ENCODE measurements around the gene DNAH12. TPM values are rescaled to one million over a fixed set of nuclear protein-coding genes. Genes with fewer than 3 reads are reported as not detected.
A peak's percentile ranks its signal among the peaks of the same experiment; 100 is the strongest.

DNAH12 gene
- total and polyA plus RNA-seq, 8 donors, result 0.23 to 8.2 (median 0.81) TPM; not detected in 4

GRCh38 chr3:57546616-57547015 lies 2.5 kb upstream of the DNAH12 start:
- intact Hi-C loops (cut with DNase I; ENCODE audit: low total_unique reads), result no loop called here
- TF ChIP-seq POLR2A (IDR thresholded peaks at IDR 0.05), result no peak
- TF ChIP-seq EP300 (IDR thresholded peaks at IDR 0.05), result no peak
- no peak for TF ChIP-seq POLR2AphosphoS5 (IDR thresholded peaks at IDR 0.05)
- no peak for TF ChIP-seq CTCF (IDR thresholded peaks at IDR 0.05)
- no peak for DNase-seq
- H3K36me3 ChIP-seq, result no peaks in the 10 kb centered on the region
- no peaks in the 10 kb centered on the region for H3K27me3 ChIP-seq
- H3K9me3 ChIP-seq, result no peaks in the 10 kb centered on the region
- WGBS, 5 donors, result 87 to 97% (median 94%) methylated on average over 1 of the region's 1 CpG
- H3K4me1 ChIP-seq, result peaks cover 0 to 22% (median 10%) of the 10 kb centered on the region in 4 donors
- H3K4me3 ChIP-seq, result no peak overlapping the region
- no peak overlapping the region for H3K27ac ChIP-seq

DNA sequence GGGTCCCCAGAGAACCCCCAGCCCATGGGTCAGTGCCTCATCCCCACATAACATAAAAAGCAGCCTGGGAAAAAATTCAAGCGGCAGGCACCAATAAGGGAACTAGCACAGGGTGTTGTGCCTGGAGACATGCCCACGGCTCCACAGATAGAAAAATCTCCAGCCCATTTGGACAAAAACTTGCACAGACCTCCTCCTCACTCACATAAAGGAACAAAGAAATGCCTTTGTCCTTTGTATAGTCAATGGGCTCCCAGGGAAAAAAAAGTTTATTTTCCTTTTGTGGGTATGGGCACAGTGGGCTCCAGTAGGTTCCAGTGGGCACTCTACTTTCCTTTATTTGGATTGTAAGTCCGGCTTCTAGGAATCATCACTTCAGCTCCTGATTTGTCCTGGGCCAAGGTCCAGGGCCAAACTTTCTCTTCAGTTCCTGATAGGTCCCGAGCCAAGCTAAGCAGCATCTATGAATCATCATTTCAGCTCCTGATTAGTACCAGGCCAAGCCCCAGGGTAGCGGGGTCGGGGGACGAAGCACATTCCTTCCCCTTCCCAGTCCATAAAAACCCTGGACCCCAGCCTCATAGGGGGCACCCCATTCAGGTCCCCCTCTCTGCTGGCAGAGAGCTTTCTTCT lies 1.6 kb upstream of the DNAH12 start:
- H3K4me3 ChIP-seq, result no peak overlapping the region
- H3K27ac ChIP-seq, result no peak overlapping the region
- H3K27me3 ChIP-seq, result no peaks in the 10 kb centered on the region
- H3K36me3 ChIP-seq, result no peaks in the 10 kb centered on the region
- intact Hi-C loops (cut with DNase I; ENCODE audit: low total_unique reads), result no loop called here
- TF ChIP-seq CTCF (IDR thresholded peaks at IDR 0.05), result no peak
- TF ChIP-seq POLR2AphosphoS5 (IDR thresholded peaks at IDR 0.05), result no peak
- TF ChIP-seq POLR2A (IDR thresholded peaks at IDR 0.05), result no peak
- no peak for TF ChIP-seq EP300 (IDR thresholded peaks at IDR 0.05)
- DNase-seq, result no peak
- H3K9me3 ChIP-seq, result no peaks in the 10 kb centered on the region
- H3K4me1 ChIP-seq, result peaks cover 0 to 22% (median 10%) of the 10 kb centered on the region in 4 donors
- 45 to 62% (median 56%) methylated on average over 7 of the region's 7 CpGs for WGBS, 5 donors

GRCh38 chr3:57538465-57538864 lies 5.7 kb downstream of the DNAH12 start:
- DNase-seq, result no peak
- Histone ChIP-seq H3K9me3 (no peaks in the 10 kb centered on the region), H3K4me1 (peaks cover 0 to 8% (median 0%) of the 10 kb centered on the region in 4 donors), H3K36me3 (no peaks in the 10 kb centered on the region), H3K27me3 (no peaks in the 10 kb centered on the region), H3K4me3 (no peak overlapping the region), H3K27ac (no peak overlapping the region)
- intact Hi-C loops (cut with DNase I; ENCODE audit: low total_unique reads), result no loop called here
- 89 to 94% (median 90%) methylated on average over 3 of the region's 3 CpGs for WGBS, 5 donors
- TF ChIP-seq CTCF (IDR thresholded peaks at IDR 0.05), result no peak
- TF ChIP-seq EP300 (IDR thresholded peaks at IDR 0.05), result no peak
- no peak for TF ChIP-seq POLR2AphosphoS5 (IDR thresholded peaks at IDR 0.05)
- no peak for TF ChIP-seq POLR2A (IDR thresholded peaks at IDR 0.05)

GRCh38 chr3:57530071-57530608 lies 14.0 kb downstream of the DNAH12 start:
- H3K36me3 ChIP-seq, result no peaks in the 10 kb centered on the region
- no peak overlapping the region for H3K27ac ChIP-seq
- DNase-seq, result peak in 1 of 2 donors; percentile 12
- intact Hi-C loops (cut with DNase I; ENCODE audit: low total_unique reads), result no loop called here
- no peaks in the 10 kb centered on the region for H3K27me3 ChIP-seq
- TF ChIP-seq POLR2A (IDR thresholded peaks at IDR 0.05) (no peak), EP300 (IDR thresholded peaks at IDR 0.05) (no peak), POLR2AphosphoS5 (IDR thresholded peaks at IDR 0.05) (no peak), CTCF (IDR thresholded peaks at IDR 0.05) (no peak)
- no peak overlapping the region for H3K4me3 ChIP-seq
- no peaks in the 10 kb centered on the region for H3K4me1 ChIP-seq
- no peaks in the 10 kb centered on the region for H3K9me3 ChIP-seq
